ENCODE measurements around the gene SEC62.

GRCh38 chr3:169923189-169923588 lies 43.4 kb upstream of the SEC62 start:
- no peak for TF ChIP-seq EZH2 (IDR thresholded peaks at IDR 0.05; ENCODE audit: borderline replicate concordance)
- no peak for TF ChIP-seq CTCF (IDR thresholded peaks at IDR 0.05; ENCODE audit: poor library complexity)
- no peak for TF ChIP-seq EZH2phosphoT487 (IDR thresholded peaks at IDR 0.05; ENCODE audit: low read depth, severe bottlenecking, unreplicated experiment)
